ENCODE results near the gene LIFR. TPM values are rescaled to one million over a fixed set of nuclear protein-coding genes. Genes with fewer than 3 reads are reported as not detected.

The LIFR gene
- total RNA-seq, 2 donors from 2014 or later: 81.7 to 85.9 TPM

DNA sequence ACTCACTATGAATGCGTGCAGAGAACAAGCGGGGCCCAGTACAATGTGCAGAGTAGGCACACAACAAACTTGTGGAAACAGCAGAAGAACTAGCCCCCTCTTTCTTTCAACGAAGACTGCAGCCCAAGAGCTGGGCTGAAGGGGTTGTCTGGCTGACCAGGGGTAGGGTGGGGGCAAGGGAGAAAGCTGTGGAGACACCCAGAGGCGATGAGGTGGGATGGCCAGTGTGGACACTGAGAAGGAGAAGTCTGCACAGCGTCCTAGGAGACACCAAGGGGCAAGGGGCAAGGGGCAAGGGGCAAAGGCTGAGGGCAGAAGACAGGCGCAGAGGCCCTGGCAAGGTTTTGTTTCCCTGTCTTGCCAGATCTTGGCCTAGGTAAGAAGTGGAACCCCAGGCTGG lies 62.3 kb downstream of the LIFR start:
- 96 to 100% methylated on average over 1 to 6 of the region's 6 CpGs for WGBS, 2 experiments (ENCODE audit: insufficient coverage in 1 of 2, insufficient read length in 1 of 2)
- no peaks in the 10 kb centered on the region for H3K9me3 Mint-ChIP-seq
- no peak for DNase-seq
- Histone ChIP-seq H3K27me3 (ENCODE audit: control insufficient read depth, insufficient read depth, low read length, poor library complexity, severe bottlenecking) (no peaks in the 10 kb centered on the region), H3K27ac (ENCODE audit: low read depth, low read length) (no peak overlapping the region), H3K4me1 (ENCODE audit: control insufficient read depth, insufficient read depth, low read length) (no peaks in the 10 kb centered on the region), H3K9me3 (ENCODE audit: control insufficient read depth, low read length) (no peaks in the 10 kb centered on the region), H3K4me3 (ENCODE audit: low read length) (no peak overlapping the region), H3K36me3 (ENCODE audit: control insufficient read depth, insufficient read depth, low read length) (peaks cover 99% of the 10 kb centered on the region), H3K9ac (ENCODE audit: extremely low read depth, low read length, poor library complexity, severe bottlenecking) (no peak overlapping the region)
- TF ChIP-seq, protein P1, sequence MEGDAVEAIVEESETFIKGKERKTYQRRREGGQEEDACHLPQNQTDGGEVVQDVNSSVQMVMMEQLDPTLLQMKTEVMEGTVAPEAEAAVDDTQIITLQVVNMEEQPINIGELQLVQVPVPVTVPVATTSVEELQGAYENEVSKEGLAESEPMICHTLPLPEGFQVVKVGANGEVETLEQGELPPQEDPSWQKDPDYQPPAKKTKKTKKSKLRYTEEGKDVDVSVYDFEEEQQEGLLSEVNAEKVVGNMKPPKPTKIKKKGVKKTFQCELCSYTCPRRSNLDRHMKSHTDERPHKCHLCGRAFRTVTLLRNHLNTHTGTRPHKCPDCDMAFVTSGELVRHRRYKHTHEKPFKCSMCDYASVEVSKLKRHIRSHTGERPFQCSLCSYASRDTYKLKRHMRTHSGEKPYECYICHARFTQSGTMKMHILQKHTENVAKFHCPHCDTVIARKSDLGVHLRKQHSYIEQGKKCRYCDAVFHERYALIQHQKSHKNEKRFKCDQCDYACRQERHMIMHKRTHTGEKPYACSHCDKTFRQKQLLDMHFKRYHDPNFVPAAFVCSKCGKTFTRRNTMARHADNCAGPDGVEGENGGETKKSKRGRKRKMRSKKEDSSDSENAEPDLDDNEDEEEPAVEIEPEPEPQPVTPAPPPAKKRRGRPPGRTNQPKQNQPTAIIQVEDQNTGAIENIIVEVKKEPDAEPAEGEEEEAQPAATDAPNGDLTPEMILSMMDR (conservative IDR thresholded peaks at IDR 0.05): no peak
- no peak overlapping the region for H3K27ac Mint-ChIP-seq
- no peaks in the 10 kb centered on the region for H3K4me1 Mint-ChIP-seq
- peaks cover 61% of the 10 kb centered on the region for H3K36me3 Mint-ChIP-seq (ENCODE audit: low read depth)
- H3K27me3 Mint-ChIP-seq (ENCODE audit: insufficient read depth): no peaks in the 10 kb centered on the region
- no peak overlapping the region for H3K4me3 Mint-ChIP-seq

DNA sequence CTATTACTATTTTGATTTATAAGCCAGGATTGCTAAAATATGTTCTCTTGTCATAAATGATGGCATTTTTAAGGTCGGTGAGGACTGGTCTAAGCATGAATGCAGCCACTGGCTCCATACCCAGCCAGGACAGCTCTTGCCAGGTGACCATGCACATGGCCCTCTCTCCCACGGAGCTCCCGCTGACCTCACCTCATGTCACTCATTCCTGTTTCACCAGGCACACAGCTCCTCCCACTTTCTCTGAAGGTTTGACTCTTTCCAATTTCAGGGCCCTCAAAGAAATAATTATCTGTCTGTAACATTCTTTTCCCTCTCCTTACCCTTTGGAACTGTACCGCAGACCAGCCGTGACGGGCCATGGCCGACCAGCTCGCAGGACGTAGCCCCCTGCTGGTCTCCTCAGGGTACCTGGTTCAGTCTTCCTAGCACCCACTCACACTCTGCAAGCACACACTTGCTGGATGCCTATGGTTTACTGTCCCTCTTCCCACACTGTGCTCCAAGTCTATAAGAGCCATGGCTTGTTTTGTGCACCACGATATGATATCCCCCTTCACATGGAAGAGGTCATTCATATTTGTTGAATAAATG lies 72.5 kb downstream of the LIFR start:
- TF ChIP-seq, protein P1 (conservative IDR thresholded peaks at IDR 0.05): peak; percentile 66
- peaks cover 91% of the 10 kb centered on the region for H3K36me3 ChIP-seq (ENCODE audit: control insufficient read depth, insufficient read depth, low read length)
- H3K9ac ChIP-seq (ENCODE audit: extremely low read depth, low read length, poor library complexity, severe bottlenecking): no peak overlapping the region
- no peak overlapping the region for H3K27ac ChIP-seq (ENCODE audit: low read depth, low read length)
- peak; percentile 63 for DNase-seq
- 95 to 98% methylated on average over 8 to 10 of the region's 10 CpGs for WGBS, 2 experiments (ENCODE audit: insufficient coverage in 1 of 2, insufficient read length in 1 of 2)
- Mint-ChIP-seq H3K36me3 (ENCODE audit: low read depth) (peaks cover 64% of the 10 kb centered on the region), H3K4me3 (no peak overlapping the region), H3K4me1 (peaks cover 7% of the 10 kb centered on the region), H3K27me3 (ENCODE audit: insufficient read depth) (no peaks in the 10 kb centered on the region), H3K9me3 (no peaks in the 10 kb centered on the region), H3K27ac (no peak overlapping the region)
- no peaks in the 10 kb centered on the region for H3K9me3 ChIP-seq (ENCODE audit: control insufficient read depth, low read length)
- H3K4me3 ChIP-seq (ENCODE audit: low read length): no peak overlapping the region
- H3K27me3 ChIP-seq (ENCODE audit: control insufficient read depth, insufficient read depth, low read length, poor library complexity, severe bottlenecking): no peaks in the 10 kb centered on the region
- H3K4me1 ChIP-seq (ENCODE audit: control insufficient read depth, insufficient read depth, low read length): no peaks in the 10 kb centered on the region

DNA sequence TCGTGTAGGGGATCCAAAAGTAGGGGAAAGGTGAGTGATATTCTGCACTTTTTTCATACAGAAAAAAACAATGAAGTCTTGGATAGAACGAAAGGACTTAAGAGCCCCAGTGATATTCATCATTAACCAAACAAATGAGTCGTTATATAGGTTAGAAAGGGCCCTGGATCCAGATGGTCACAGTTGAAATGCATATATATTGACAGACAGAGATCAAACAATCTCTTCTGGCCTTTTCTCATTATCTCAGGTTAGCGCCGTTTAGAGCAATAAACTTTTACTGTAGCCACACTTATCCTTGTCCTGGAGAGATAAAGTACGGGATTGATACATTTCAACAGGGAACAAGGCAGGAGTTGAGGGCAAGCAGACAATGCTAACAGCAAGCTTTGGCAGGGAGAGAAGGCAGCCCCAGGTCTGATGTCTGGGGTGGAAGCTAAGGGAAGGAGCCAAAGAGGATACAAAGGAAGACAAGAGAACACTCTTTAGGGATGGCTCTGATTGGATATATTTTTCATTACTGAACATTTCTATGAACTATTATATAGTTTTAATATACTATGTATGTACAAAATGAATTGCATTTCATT lies 77.0 kb downstream of the LIFR start:
- H3K4me3 ChIP-seq (ENCODE audit: low read length): no peak overlapping the region
- TF ChIP-seq, protein P1 (conservative IDR thresholded peaks at IDR 0.05): no peak
- Mint-ChIP-seq H3K9me3 (no peaks in the 10 kb centered on the region), H3K27me3 (ENCODE audit: insufficient read depth) (no peaks in the 10 kb centered on the region), H3K36me3 (ENCODE audit: low read depth) (peaks cover 33% of the 10 kb centered on the region), H3K4me3 (no peak overlapping the region), H3K27ac (no peak overlapping the region), H3K4me1 (peaks cover 15% of the 10 kb centered on the region)
- H3K27ac ChIP-seq (ENCODE audit: low read depth, low read length): no peak overlapping the region
- H3K27me3 ChIP-seq (ENCODE audit: control insufficient read depth, insufficient read depth, low read length, poor library complexity, severe bottlenecking): no peaks in the 10 kb centered on the region
- H3K36me3 ChIP-seq (ENCODE audit: control insufficient read depth, insufficient read depth, low read length): peaks cover 85% of the 10 kb centered on the region
- no peak overlapping the region for H3K9ac ChIP-seq (ENCODE audit: extremely low read depth, low read length, poor library complexity, severe bottlenecking)
- H3K4me1 ChIP-seq (ENCODE audit: control insufficient read depth, insufficient read depth, low read length): no peaks in the 10 kb centered on the region
- 79 to 80% methylated on average over 5 to 6 of the region's 6 CpGs for WGBS, 2 experiments (ENCODE audit: insufficient coverage in 1 of 2, insufficient read length in 1 of 2)
- H3K9me3 ChIP-seq (ENCODE audit: control insufficient read depth, low read length): no peaks in the 10 kb centered on the region
- no peak for DNase-seq

Measured in endodermal cell (in vitro differentiated cells).